Effector memory CD4-positive, alpha-beta T cell (primary cell): Measurements from ENCODE around the gene SYTL3.

ENCODE experiments used
- DNase-seq, 3 donors: peaks; one replicate each; pipeline ENCODE4 v3.0.0-alpha.2; 2020
- H3K27ac ChIP-seq: 2 replicates; pipeline ENCODE4 v1.7.0; 2013; ENCODE audit warnings: mild to moderate bottlenecking, low read length, moderate library complexity; ENCODE audit not compliant: insufficient read depth, poor library complexity, severe bottlenecking
- H3K27me3 ChIP-seq: replicated peaks from 2 replicates; pipeline ENCODE4 v1.7.0; 2013; ENCODE audit warnings: mild to moderate bottlenecking, low read length; ENCODE audit not compliant: insufficient read depth, control insufficient read depth, poor library complexity, severe bottlenecking
- H3K36me3 ChIP-seq: 2 replicates; pipeline ENCODE4 v1.7.0; 2013; ENCODE audit warnings: mild to moderate bottlenecking, low read length, moderate library complexity; ENCODE audit not compliant: control insufficient read depth, insufficient read depth
- H3K4me1 ChIP-seq: 2 replicates; pipeline ENCODE4 v1.7.0; 2013; ENCODE audit warnings: low read length, mild to moderate bottlenecking; ENCODE audit not compliant: control insufficient read depth, insufficient read depth, poor library complexity, severe bottlenecking
- H3K4me3 ChIP-seq: 2 replicates; pipeline ENCODE4 v1.7.0; 2013; ENCODE audit warnings: low read length, low read depth, mild to moderate bottlenecking; ENCODE audit not compliant: insufficient read depth, poor library complexity, severe bottlenecking
- H3K9me3 ChIP-seq: 2 replicates; pipeline ENCODE4 v1.7.0; 2013; ENCODE audit warnings: mild to moderate bottlenecking, low read length, moderate library complexity; ENCODE audit not compliant: control insufficient read depth

The SYTL3 gene

DNA sequence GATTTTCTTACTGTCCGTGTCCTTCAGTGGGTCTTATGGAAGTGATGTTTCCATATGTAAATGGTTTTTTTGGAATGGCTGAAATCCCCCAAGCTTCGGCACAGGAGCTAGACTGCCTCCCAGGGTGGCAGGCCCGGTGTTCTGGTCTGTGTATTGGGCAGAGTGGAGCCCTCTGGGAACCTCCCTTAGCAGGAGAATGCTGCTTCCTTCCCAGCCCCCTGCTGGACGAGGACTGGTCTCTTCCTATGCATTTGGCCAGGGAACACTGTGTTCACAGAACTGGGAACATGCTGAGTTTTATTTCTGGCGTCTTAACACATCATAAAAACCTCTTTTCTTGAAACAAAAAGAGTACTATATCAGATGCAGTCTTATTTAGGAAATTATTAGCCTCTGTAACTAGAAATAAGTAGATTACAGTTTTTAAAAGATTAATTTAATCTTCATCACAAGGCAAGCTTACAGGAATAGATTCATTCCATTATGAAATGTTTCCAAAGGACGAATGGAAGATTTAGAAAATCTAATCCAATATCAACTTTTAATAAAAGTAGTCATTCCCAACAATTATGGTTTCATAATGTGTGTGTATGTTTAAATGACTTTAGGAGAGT, 56.6 kb downstream of the SYTL3 start:
- Histone ChIP-seq H3K4me1 (peaks cover 4% of the 10 kb centered on the region), H3K9me3 (no peaks in the 10 kb centered on the region), H3K36me3 (peaks cover 5% of the 10 kb centered on the region), H3K27me3 (no peaks in the 10 kb centered on the region), H3K27ac (no peak overlapping the region), H3K4me3 (no peak overlapping the region)
- no peak for DNase-seq

DNA sequence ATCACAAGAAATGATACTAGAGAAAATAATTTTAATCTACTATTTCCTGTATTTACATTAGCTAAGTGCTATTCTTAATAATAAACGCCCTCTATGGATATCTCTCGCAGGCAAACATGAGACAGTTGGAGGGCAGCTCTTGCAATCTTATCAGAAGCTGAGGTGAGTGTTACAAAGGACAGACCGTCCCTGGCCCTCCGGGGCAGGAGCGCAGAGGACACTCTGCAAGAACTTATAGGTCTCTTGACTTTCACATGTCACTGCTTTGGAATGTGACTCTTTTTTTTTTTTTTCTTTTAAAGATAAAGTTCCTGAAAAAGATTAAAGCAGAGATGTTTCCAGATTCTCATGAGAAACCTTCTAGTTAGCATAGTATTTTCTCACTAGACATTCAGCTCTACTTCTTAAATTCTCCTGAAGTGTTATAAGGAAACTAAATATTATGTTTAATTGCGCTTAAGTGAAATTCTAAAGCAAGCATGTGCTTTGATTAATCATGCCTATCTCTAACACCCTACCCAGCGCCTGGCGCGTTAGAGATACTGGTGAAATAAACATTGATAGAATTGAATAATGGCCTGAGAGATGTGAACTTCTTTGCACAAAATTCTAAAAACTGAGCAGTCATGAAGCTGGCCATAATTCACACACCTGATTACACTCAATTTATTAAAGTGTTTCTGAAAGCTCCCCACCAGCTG, 57.4 kb downstream of the SYTL3 start:
- Histone ChIP-seq H3K4me1 (peaks cover 4% of the 10 kb centered on the region), H3K36me3 (peaks cover 5% of the 10 kb centered on the region), H3K9me3 (no peaks in the 10 kb centered on the region), H3K27ac (no peak overlapping the region), H3K4me3 (no peak overlapping the region), H3K27me3 (no peaks in the 10 kb centered on the region)
- DNase-seq = no peak

DNA sequence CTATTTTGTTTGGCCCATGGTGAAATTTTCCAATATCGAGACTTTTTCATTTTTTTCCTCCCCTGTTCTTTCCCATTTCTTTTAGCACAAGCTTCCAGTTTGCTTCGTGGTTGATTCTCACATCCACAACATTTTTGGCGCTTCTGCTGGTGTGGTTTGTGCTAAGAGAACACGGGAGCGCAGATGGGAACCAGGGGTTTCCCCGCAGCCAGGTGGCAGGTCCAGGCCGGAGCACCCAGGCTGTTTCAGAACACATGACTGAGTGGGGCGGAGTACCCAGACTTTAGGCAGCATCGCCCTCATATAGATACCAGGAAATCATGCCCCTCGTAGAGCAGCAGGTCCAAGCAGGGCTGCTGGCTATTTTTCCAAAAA, 58.0 kb downstream of the SYTL3 start:
- no peaks in the 10 kb centered on the region for H3K27me3 ChIP-seq
- peaks cover 5% of the 10 kb centered on the region for H3K36me3 ChIP-seq
- H3K9me3 ChIP-seq = no peaks in the 10 kb centered on the region
- no peak for DNase-seq
- peaks cover 4% of the 10 kb centered on the region for H3K4me1 ChIP-seq
- no peak overlapping the region for H3K27ac ChIP-seq
- no peak overlapping the region for H3K4me3 ChIP-seq

DNA sequence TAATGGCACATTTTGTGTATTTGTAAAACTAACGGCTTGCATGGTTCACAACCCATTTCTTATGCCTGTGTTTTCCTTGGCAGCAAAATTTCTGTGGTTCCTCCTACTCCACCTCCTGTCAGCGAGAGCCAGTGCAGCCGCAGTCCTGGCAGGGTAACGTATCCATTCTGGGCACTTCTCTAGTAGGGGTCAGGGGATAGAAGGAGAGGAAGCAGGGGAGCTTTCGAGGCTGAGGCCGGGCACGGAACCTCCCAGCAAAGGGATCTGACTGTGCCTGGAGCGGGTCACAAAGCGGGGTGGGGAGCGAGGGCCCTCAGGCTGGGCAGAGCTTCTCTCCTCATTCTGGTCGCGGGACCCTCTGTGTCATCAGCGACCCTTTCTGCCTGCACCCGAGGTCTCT, 58.4 kb downstream of the SYTL3 start:
- H3K4me1 ChIP-seq = peaks cover 4% of the 10 kb centered on the region
- H3K9me3 ChIP-seq = no peaks in the 10 kb centered on the region
- H3K4me3 ChIP-seq = no peak overlapping the region
- peaks cover 8% of the 10 kb centered on the region for H3K36me3 ChIP-seq
- H3K27ac ChIP-seq = no peak overlapping the region
- no peaks in the 10 kb centered on the region for H3K27me3 ChIP-seq
- DNase-seq = no peak

DNA sequence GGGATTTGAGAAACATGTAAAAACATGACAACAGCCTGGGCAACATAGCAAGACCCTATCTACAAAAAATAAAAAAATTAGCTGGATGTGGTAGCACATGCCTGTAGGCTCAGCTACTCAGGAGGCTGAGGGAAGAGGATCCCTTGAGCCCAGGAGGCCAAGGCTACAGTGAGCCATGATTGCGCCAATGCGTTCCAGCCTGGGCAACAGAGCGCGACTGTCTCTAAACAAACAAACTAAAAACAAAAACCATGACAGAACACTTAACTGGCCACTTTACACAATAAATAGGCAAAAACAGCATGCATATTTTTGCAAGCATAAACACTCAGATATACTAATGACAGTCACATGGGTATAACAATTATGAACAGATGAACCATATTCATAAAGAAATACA, 60.0 kb downstream of the SYTL3 start:
- H3K27ac ChIP-seq = no peak overlapping the region
- peaks cover 14% of the 10 kb centered on the region for H3K36me3 ChIP-seq
- H3K27me3 ChIP-seq = no peaks in the 10 kb centered on the region
- H3K4me1 ChIP-seq = no peaks in the 10 kb centered on the region
- no peak for DNase-seq
- no peaks in the 10 kb centered on the region for H3K9me3 ChIP-seq
- H3K4me3 ChIP-seq = no peak overlapping the region

DNA sequence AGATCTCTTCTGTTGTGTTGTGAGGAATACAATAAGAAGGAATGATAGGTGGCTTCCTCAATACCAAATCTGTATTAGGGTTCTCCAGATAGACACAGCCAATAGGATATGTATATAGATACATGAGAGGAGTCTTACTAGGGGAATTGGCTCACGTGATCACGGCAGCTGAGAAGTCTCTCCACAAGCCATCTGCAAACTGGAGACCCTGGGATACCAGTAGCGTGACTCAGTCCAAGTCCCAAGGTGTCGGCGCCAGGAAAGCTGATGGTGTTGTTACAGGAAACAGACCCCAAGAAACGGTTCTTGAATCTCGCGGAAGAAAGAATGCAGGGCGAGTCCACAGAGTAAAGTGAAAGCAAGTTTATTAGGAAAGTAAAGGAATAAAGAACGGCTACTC, 61.4 kb downstream of the SYTL3 start:
- DNase-seq = no peak
- H3K27me3 ChIP-seq = no peaks in the 10 kb centered on the region

DNA sequence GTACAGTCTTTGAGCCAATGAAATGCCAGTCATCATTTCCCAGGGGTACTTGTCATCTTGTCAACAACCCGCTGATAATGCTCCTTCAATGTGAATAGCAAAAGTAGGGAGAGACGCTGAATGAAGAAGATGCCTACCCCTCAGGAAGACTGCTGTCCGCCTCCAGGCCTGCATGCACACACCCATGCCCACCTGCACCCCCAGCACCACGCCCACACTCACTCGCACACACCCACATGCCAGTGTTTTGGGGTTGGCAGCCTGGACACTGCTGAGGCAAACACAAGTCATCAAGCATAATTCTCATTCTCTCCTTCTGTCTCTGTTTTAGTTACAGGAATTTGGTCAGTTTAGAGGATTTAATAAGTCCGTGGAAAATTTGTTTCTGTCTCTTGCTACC, 63.6 kb downstream of the SYTL3 start:
- H3K27ac ChIP-seq = no peak overlapping the region
- peaks cover 12% of the 10 kb centered on the region for H3K4me1 ChIP-seq
- peaks cover 14% of the 10 kb centered on the region for H3K36me3 ChIP-seq
- no peaks in the 10 kb centered on the region for H3K9me3 ChIP-seq
- no peak overlapping the region for H3K4me3 ChIP-seq
- no peak for DNase-seq
- H3K27me3 ChIP-seq = no peaks in the 10 kb centered on the region

More for the DNA sequence above, 61.4 kb downstream of the SYTL3 start:
- H3K36me3 ChIP-seq = peaks cover 20% of the 10 kb centered on the region
- no peak overlapping the region for H3K4me3 ChIP-seq
- H3K27ac ChIP-seq = no peak overlapping the region
- H3K4me1 ChIP-seq = peaks cover 1% of the 10 kb centered on the region
- H3K9me3 ChIP-seq = no peaks in the 10 kb centered on the region

DNA sequence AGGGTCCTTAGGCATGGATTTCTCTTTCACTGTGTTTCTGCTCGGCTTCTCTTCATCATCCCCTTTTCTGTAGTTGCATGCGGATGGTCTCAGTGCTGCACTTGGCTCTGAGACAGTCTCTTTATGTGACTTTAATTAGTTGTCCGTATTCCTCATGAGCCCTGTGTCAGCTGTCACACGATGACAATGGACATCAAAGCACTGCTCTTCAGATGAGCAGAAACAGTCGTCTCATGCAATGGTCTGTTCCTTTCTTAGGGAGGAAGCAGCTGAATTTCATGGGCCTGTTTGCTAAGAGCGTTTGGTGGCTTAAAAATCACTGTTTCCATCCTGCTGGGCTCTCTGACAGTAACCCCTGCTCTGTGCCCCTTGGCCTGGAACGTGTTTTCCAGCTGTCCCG, 64.9 kb downstream of the SYTL3 start:
- no peaks in the 10 kb centered on the region for H3K27me3 ChIP-seq
- H3K27ac ChIP-seq = no peak overlapping the region
- H3K36me3 ChIP-seq = peaks cover 14% of the 10 kb centered on the region
- no peaks in the 10 kb centered on the region for H3K9me3 ChIP-seq
- peaks cover 18% of the 10 kb centered on the region for H3K4me1 ChIP-seq
- DNase-seq = no peak
- no peak overlapping the region for H3K4me3 ChIP-seq

DNA sequence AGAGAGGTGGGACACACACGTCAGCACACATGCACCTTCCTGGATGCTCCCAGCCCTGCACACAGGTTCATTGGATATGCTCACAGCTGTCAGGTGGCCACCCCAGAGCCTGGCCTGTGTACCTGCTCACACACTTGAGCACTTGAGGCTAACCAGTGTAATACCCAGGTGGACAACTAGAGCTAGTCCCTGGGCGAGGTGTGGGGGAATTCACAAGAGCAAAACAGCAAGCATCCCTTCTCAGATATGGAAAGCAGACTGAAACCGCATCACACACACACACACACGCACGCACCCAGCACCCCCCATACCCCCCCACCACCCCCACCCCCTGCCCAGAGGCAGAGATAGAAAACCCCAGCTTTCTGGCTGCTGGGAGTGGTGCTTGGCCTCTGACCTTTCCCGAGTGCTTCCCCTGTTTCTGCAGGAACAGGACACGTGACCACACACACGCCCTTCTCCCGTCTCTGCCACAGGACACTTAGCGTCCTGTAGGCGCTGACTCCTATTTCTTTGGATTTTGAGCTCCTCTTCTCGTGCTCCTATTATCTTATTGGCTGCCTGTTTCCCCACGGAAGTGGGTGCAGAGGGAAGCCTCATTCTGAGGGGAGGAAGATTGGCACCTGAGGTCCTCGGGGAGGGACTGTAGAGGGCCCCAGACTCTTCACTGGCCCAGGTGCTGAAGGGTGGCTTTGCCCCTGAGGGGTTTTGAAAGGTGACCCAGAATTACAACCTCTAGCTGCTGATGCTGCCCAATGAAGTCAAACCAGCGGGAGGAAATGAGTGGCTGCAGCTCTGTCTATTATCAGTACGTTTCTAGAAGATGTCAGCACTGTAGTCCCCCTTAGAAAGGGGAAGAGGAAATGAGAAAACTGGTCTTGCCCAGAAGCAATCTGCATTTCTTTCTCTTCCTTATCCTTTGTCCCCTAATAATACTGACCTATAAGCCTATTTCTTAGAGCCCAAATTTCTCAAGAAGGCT, 65.8 kb downstream of the SYTL3 start:
- Histone ChIP-seq H3K4me1 (peaks cover 27% of the 10 kb centered on the region), H3K36me3 (peaks cover 14% of the 10 kb centered on the region), H3K27me3 (no peaks in the 10 kb centered on the region), H3K9me3 (no peaks in the 10 kb centered on the region), H3K27ac (no peak overlapping the region), H3K4me3 (no peak overlapping the region)
- DNase-seq = no peak
